ENCODE data around the gene KLRC1.
"Not testable (repeated sequence)": the region's sequence is repeated elsewhere in the genome, so short reads cannot be mapped to it uniquely, and the experiment has no call there.

Gene KLRC1

DNA sequence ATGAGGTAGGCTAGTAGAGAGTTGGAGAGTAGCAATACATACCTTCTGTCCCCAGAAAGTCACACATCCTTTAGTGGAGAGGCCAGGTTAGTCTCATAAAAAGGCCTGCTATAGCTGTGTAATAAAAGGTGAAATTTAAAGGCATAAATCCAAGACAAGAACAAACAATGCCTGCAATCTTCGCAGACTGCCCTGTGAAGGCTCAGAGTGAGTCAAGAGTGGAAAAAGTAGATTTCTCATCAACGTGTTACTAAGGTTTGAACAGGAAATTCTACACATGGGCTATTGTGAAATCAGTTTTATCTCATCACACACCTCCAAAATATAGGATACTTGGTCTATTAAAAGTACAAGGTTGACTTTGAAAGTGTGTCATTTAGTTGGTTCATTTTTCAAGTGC, at the start of gene KLRC1:
TSS of gene KLRC1 (minus strand) at position 222 of the 400 bp plus-strand sequence. CDS start 2,221 bp downstream, outside the sequence.
- no peak for DNase-seq (ENCODE audit: low spot score)

- no peak for DNase-seq (ENCODE audit: low spot score)
Observed at GRCh38 chr12:10501030-10501429, 47.9 kb upstream of the KLRC1 start.

DNA sequence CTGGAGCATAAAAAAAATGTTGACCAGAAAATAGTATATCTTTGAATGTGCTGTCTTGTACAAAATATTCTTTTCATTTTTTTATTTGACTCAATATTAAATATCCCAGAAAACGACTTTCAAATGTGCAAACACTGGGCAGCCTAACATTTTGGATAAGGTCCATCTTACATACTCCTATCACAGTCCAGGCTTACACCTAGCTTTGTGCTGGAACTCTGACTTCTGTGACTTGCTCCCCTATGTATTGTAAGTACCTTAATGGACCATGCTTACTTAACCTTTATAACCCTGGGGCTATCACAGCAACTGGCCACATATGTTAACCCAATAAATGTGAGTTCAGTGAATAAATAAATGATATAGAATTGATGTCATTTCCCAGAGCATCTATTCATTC, 44.9 kb upstream of the KLRC1 start:
- no peak for DNase-seq (ENCODE audit: low spot score)

DNA sequence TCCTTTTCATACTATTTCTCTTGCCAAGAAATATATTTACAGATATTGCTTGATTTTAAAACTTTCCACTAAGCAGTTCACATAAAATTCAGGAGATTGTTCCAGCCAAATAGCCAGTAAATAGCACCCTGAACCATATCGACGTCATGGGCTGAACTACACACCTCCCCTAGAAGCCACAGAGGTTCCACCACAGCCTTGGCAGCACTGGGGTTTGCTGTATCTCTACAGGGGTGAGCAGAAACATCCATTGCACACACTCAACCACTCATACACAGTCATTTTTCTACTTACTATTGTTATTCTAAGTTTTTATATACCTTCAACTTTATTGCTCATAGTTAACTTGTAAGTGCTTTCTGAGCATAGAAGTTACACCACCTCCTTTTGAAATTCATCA, 44.4 kb upstream of the KLRC1 start:
- DNase-seq (ENCODE audit: low spot score): no peak

GRCh38 chr12:10491766-10492165, 38.6 kb upstream of the KLRC1 start:
- DNase-seq (ENCODE audit: low spot score): no peak

GRCh38 chr12:10487328-10487727, 34.2 kb upstream of the KLRC1 start:
- DNase-seq (ENCODE audit: low spot score): not testable (repeated sequence)

- DNase-seq (ENCODE audit: low spot score): not testable (repeated sequence)
Observed at GRCh38 chr12:10481901-10482300, 28.7 kb upstream of the KLRC1 start.

- not testable (repeated sequence) for DNase-seq (ENCODE audit: low spot score)
Observed at GRCh38 chr12:10472808-10473207, 19.6 kb upstream of the KLRC1 start.

GRCh38 chr12:10469701-10470100, 16.5 kb upstream of the KLRC1 start:
- no peak for DNase-seq (ENCODE audit: low spot score)

GRCh38 chr12:10466311-10466710, 13.1 kb upstream of the KLRC1 start:
- DNase-seq (ENCODE audit: low spot score): peak; percentile 43

DNA sequence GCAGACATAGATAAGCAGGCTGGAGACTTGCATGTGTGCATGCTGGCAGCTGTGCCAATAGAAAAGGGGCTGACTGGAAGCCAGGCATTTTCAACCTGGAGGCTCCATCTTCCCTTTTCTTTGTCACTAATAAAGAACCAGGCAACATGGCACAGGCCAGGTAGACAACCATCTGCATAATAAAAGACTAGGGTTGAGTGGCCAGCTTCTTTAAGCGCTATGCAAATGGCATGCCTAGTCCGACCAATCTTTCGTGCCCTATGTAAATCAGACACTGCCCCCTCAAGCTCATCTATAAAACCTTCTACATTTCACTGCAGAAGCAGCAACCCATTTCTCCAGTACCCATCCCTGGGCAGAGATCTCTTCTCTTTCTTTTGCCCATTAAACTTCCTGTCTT, 4.6 kb upstream of the KLRC1 start:
- DNase-seq (ENCODE audit: low spot score): no peak

GRCh38 chr12:10456856-10457255, 3.7 kb upstream of the KLRC1 start:
- no peak for DNase-seq (ENCODE audit: low spot score)

DNA sequence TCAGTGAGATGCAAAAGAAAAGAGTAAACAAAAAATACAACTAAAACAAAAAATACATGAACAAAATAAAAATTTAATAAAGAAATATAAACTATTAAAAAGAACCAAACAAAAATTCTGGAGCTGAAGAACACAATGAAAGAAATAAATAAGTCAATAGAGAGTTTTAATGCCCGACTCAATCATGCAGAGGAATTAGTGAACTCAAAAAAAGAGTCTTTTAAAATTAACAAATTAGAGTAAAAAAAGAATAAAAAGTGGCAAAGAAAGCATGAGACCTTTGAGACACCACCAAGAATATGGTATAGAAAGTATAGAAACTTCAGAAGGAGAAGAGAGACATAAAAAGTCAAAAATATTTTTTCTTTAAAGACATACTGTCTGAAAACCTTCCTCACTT, 2.6 kb upstream of the KLRC1 start:
- DNase-seq (ENCODE audit: low spot score): no peak

GRCh38 chr12:10454531-10454930, 1.4 kb upstream of the KLRC1 start:
- DNase-seq (ENCODE audit: low spot score): no peak

- no peak for DNase-seq (ENCODE audit: low spot score)
Observed at GRCh38 chr12:10448236-10448635, 4.9 kb downstream of the KLRC1 start.

GRCh38 chr12:10446052-10446451, 7.1 kb downstream of the KLRC1 start:
- not testable (repeated sequence) for DNase-seq (ENCODE audit: low spot score)

DNA sequence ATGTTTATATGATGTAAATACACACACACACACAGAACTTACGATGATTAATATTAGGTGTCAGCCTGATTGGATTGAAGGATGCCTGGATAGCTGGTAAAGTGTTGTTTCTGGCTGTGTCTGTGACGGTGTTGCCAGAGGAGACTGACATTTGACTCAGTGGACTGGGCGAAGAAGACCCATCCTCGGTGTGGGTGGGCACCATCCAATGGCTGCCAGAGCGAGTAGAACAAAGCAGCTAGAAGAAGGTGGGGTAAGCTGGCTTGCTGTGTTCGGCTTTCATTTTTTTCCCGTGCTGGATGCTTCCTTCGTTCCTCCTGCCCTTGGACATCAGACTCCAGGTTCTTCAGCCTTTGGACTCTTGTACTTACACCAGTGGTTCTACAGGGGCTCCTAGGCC, 12.0 kb downstream of the KLRC1 start:
- not testable (repeated sequence) for DNase-seq (ENCODE audit: low spot score)

- DNase-seq (ENCODE audit: low spot score): not testable (repeated sequence)
Observed at GRCh38 chr12:10439608-10440274, 13.4 kb downstream of the KLRC1 start.

DNA sequence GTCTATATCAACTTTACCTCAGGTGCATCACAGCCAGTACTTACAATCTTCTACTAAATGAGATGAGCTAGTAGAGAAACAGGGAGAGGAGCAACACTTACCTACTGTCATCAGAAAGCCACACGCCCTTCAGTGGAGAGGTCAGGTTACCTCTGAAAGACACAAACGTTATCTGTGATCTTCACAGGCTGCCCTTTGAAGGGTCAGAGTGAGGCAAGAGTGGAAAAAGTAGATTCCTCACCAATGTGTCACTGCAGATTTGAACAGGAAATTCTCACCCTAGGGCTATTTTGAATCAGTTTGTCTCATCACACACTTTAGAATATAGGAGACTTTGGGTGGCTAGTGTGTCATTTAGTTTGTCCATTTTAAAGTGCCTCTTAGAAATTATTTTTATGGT, 15.6 kb downstream of the KLRC1 start:
- not testable (repeated sequence) for DNase-seq (ENCODE audit: low spot score)

DNA sequence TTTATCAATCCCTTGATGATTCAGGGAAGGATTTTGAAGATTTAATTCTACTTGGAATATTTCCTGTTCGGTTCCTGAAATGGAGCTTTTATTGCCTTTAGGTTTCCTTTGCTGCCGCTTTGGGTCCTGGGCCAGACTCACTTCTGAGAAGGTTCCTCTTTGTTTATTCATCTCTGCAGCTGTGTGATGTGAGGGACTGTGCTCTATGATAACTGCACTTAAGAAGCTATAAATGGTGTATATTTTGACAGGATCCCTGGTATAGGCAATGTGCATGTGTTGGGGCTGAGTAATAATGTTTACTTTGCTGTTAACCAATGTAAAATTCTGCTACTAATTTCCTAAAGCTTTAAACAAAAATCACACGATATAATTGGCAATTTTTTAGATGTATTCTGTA, 17.4 kb downstream of the KLRC1 start, which contains the start of gene KLRC2:
TSS of gene KLRC2 (minus strand) at position 195 of the 400 bp plus-strand sequence. CDS start at position 171, 24 bp downstream.
- DNase-seq (ENCODE audit: low spot score): not testable (repeated sequence)

DNA sequence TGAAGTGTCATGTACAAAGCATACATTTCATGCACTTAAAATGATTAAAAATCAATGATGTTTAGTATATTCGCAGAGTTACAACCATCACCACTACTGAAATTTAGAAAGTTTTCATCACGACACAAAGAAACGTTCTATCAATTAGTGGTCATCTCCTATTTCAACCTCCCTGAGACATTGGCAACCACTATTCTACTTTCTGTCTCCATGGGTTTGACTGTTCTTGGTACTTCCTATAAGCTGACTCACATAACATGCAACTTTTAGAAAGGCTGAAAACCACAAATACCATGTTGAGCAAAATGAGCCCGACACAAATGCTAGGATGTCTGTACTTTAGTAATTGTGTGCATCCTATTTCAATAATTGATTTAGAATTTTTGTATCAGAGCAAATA, 22.6 kb downstream of the KLRC1 start:
- DNase-seq (ENCODE audit: low spot score): not testable (repeated sequence)

GRCh38 chr12:10425938-10426337, 27.2 kb downstream of the KLRC1 start:
- not testable (repeated sequence) for DNase-seq (ENCODE audit: low spot score)

GRCh38 chr12:10424260-10424899, 28.8 kb downstream of the KLRC1 start:
- not testable (repeated sequence) for DNase-seq (ENCODE audit: low spot score)

GRCh38 chr12:10422159-10422558, 31.0 kb downstream of the KLRC1 start:
- not testable (repeated sequence) for DNase-seq (ENCODE audit: low spot score)
